Activated CD8-positive, alpha-beta T cell treated with anti-CD3 and anti-CD28 coated beads, Interleukin-2, amount 10 ng/mL, durations not matched to agents 7 days and 5 days (primary cell): Measurements from ENCODE around the gene NVL. TPM values are rescaled to one million over a fixed set of nuclear protein-coding genes. Genes with fewer than 3 reads are reported as not detected.
A peak's percentile ranks its signal among the peaks of the same experiment; 100 is the strongest.

Source experiments
- ATAC-seq: fragments of 150-1000 bp; cut with Tn5 transposase; one replicate; pipeline ENCODE4 v1.10.0; 2021; ENCODE audit warnings: moderate library complexity
- CTCF ChIA-PET: fragments of 350-600 bp; sonication (Branson Sonifier 250); formaldehyde crosslinking; loops from one replicate; lab custom pipeline; 2021; ENCODE audit warnings: antibody characterized with exemption; lab: Charles Lee
- POLR2A ChIA-PET: fragments of 350-600 bp; sonication (Branson Sonifier 250); formaldehyde crosslinking; loops from one replicate; lab custom pipeline; 2021; ENCODE audit warnings: antibody characterized with exemption; lab: Charles Lee
- DNase-seq: peaks from one replicate; pipeline ENCODE4 v3.0.0-alpha.2; 2020
- H3K27ac Mint-ChIP-seq: one replicate; pipeline ENCODE4 v1.8.0; 2021; ENCODE audit warnings: mild to moderate bottlenecking, mixed read lengths
- H3K27me3 Mint-ChIP-seq: one replicate; pipeline ENCODE4 v1.8.0; 2021; ENCODE audit warnings: low read depth, mixed read lengths
- H3K36me3 Mint-ChIP-seq: one replicate; pipeline ENCODE4 v1.8.0; 2021; ENCODE audit warnings: low read depth, mixed read lengths
- H3K4me1 Mint-ChIP-seq: one replicate; pipeline ENCODE4 v1.8.0; 2021; ENCODE audit warnings: low read depth, mixed read lengths
- H3K4me3 Mint-ChIP-seq: one replicate; pipeline ENCODE4 v1.8.0; 2021; ENCODE audit warnings: mild to moderate bottlenecking, mixed read lengths
- H3K9me3 Mint-ChIP-seq: one replicate; pipeline ENCODE4 v1.8.0; 2022; ENCODE audit warnings: mixed read lengths; ENCODE audit not compliant: insufficient read depth
- total RNA-seq, 2 experiments: library from RNA; stranded (reverse); gene quantifications; one replicate each; pipeline ENCODE4 v1.2.3, GENCODE V29; 2021

Gene NVL
- total RNA-seq, 2 experiments from 2014 or later: 48.5 to 56.2 TPM

- no peaks in the 10 kb centered on the region for H3K36me3 Mint-ChIP-seq
Measured at GRCh38 chr1:224333939-224334786, 4.2 kb upstream of the NVL start.

GRCh38 chr1:224333309-224333926, 3.4 kb upstream of the NVL start:
- no peaks in the 10 kb centered on the region for H3K27me3 Mint-ChIP-seq
- H3K27ac Mint-ChIP-seq: peak overlapping the region; percentile 73
- CTCF ChIA-PET: interaction anchor here (0.6 to 5.5 kb wide), 33 partner anchors 10 to 618 kb away, joined by 3 to 51 read pairs (median 3); partner anchors contain the start of genes FBXO28 and WDR26
- no peaks in the 10 kb centered on the region for H3K36me3 Mint-ChIP-seq
- peaks cover 35% of the 10 kb centered on the region for H3K4me1 Mint-ChIP-seq
- peak; percentile 67 for DNase-seq
- ATAC-seq: peak; percentile 48
- H3K9me3 Mint-ChIP-seq: no peaks in the 10 kb centered on the region
- POLR2A ChIA-PET: interaction anchor here (0.6 to 1.0 kb wide), 3 partner anchors 68 to 217 kb away, joined by 3 to 4 read pairs (median 3); no protein-coding TSS in a partner anchor
- peak overlapping the region; percentile 7 for H3K4me3 Mint-ChIP-seq

More at GRCh38 chr1:224333939-224334786, 4.2 kb upstream of the NVL start:
- ChIA-PET POLR2A (interaction anchor here (0.6 to 1.0 kb wide), 3 partner anchors 69 to 218 kb away, joined by 3 to 4 read pairs (median 3); no protein-coding TSS in a partner anchor), CTCF (interaction anchor here (0.6 to 5.5 kb wide), 36 partner anchors 9 to 618 kb away, joined by 3 to 51 read pairs (median 3); partner anchors contain the start of genes FBXO28 and WDR26)
- Mint-ChIP-seq H3K4me3 (peak overlapping the region; percentile 4), H3K9me3 (no peaks in the 10 kb centered on the region), H3K27me3 (peaks cover 2% of the 10 kb centered on the region), H3K4me1 (peaks cover 31% of the 10 kb centered on the region), H3K27ac (peak overlapping the region; percentile 70)
- ATAC-seq (no peak), DNase-seq (no peak)

GRCh38 chr1:224331824-224332223, 1.9 kb upstream of the NVL start:
- ChIA-PET CTCF (interaction anchor here (0.9 to 5.5 kb wide), 2 partner anchors 215 kb away, joined by 3 to 51 read pairs; no protein-coding TSS in a partner anchor), POLR2A (interaction anchor here (0.9 kb wide), 1 partner anchor 225 kb away, joined by 4 read pairs; no protein-coding TSS in a partner anchor)
- Mint-ChIP-seq H3K27ac (no peak overlapping the region), H3K27me3 (no peaks in the 10 kb centered on the region), H3K9me3 (no peaks in the 10 kb centered on the region), H3K4me3 (peak overlapping the region; percentile 93), H3K36me3 (peaks cover 4% of the 10 kb centered on the region), H3K4me1 (peaks cover 48% of the 10 kb centered on the region)
- no peak for ATAC-seq
- no peak for DNase-seq

- POLR2A ChIA-PET: no interaction called here
- no peaks in the 10 kb centered on the region for H3K9me3 Mint-ChIP-seq
- no peak overlapping the region for H3K27ac Mint-ChIP-seq
Measured at GRCh38 chr1:224331326-224331725, 1.4 kb upstream of the NVL start.

GRCh38 chr1:224329484-224329841, 509 bp downstream of the NVL start:
- ChIA-PET CTCF (interaction anchor here (1.0 to 2.5 kb wide), 4 partner anchors 22 to 214 kb away, joined by 3 to 18 read pairs (median 4); no protein-coding TSS in a partner anchor), POLR2A (interaction anchor here (0.6 to 1.4 kb wide), 5 partner anchors 46 to 213 kb away, joined by 3 to 9 read pairs (median 3); partner anchors contain the start of gene DEGS1)
- Mint-ChIP-seq H3K27me3 (no peaks in the 10 kb centered on the region), H3K4me3 (peak overlapping the region; percentile 93), H3K36me3 (peaks cover 7% of the 10 kb centered on the region), H3K9me3 (no peaks in the 10 kb centered on the region), H3K27ac (peak overlapping the region; percentile 100), H3K4me1 (peaks cover 52% of the 10 kb centered on the region)
- no peak for DNase-seq
- no peak for ATAC-seq

More at GRCh38 chr1:224331326-224331725, 1.4 kb upstream of the NVL start:
- Mint-ChIP-seq H3K4me1 (peaks cover 49% of the 10 kb centered on the region), H3K27me3 (no peaks in the 10 kb centered on the region), H3K4me3 (peak overlapping the region; percentile 93), H3K36me3 (peaks cover 4% of the 10 kb centered on the region)
- CTCF ChIA-PET: interaction anchor here (0.9 kb wide), 1 partner anchor 215 kb away, joined by 3 read pairs; no protein-coding TSS in a partner anchor
- DNase-seq: no peak
- ATAC-seq: no peak

- Mint-ChIP-seq H3K9me3 (no peaks in the 10 kb centered on the region), H3K36me3 (peaks cover 9% of the 10 kb centered on the region), H3K4me3 (peak overlapping the region; percentile 93), H3K27me3 (no peaks in the 10 kb centered on the region), H3K4me1 (peaks cover 44% of the 10 kb centered on the region), H3K27ac (peak overlapping the region; percentile 58)
- no peak for DNase-seq
- ChIA-PET CTCF (interaction anchor here (2.5 kb wide), 1 partner anchor 213 kb away, joined by 18 read pairs; no protein-coding TSS in a partner anchor), POLR2A (no interaction called here)
- no peak for ATAC-seq
Measured at GRCh38 chr1:224328644-224329043, 1.3 kb downstream of the NVL start.

- Mint-ChIP-seq H3K4me1 (peaks cover 37% of the 10 kb centered on the region), H3K27ac (no peak overlapping the region), H3K27me3 (no peaks in the 10 kb centered on the region), H3K36me3 (peaks cover 15% of the 10 kb centered on the region), H3K4me3 (no peak overlapping the region), H3K9me3 (no peaks in the 10 kb centered on the region)
- POLR2A ChIA-PET: no interaction called here
- CTCF ChIA-PET: interaction anchor here (2.1 kb wide), 1 partner anchor 210 kb away, joined by 7 read pairs; no protein-coding TSS in a partner anchor
- DNase-seq (no peak), ATAC-seq (no peak)
Measured at GRCh38 chr1:224325959-224326358, 4.0 kb downstream of the NVL start.

GRCh38 chr1:224321706-224322105, 8.3 kb downstream of the NVL start:
- no peak for ATAC-seq
- ChIA-PET CTCF (interaction anchor here (1.3 kb wide), 1 partner anchor 12 kb away, joined by 3 read pairs; no protein-coding TSS in a partner anchor), POLR2A (no interaction called here)
- H3K36me3 Mint-ChIP-seq: peaks cover 18% of the 10 kb centered on the region
- H3K4me1 Mint-ChIP-seq: peaks cover 10% of the 10 kb centered on the region
- H3K9me3 Mint-ChIP-seq: no peaks in the 10 kb centered on the region
- peak overlapping the region; percentile 1 for H3K27ac Mint-ChIP-seq
- no peak for DNase-seq
- no peak overlapping the region for H3K4me3 Mint-ChIP-seq
- no peaks in the 10 kb centered on the region for H3K27me3 Mint-ChIP-seq

GRCh38 chr1:224317383-224318045, 12.5 kb downstream of the NVL start:
- H3K9me3 Mint-ChIP-seq: no peaks in the 10 kb centered on the region
- peaks cover 30% of the 10 kb centered on the region for H3K36me3 Mint-ChIP-seq
- ATAC-seq (no peak), DNase-seq (no peak)
- peaks cover 5% of the 10 kb centered on the region for H3K4me1 Mint-ChIP-seq
- no peak overlapping the region for H3K27ac Mint-ChIP-seq
- ChIA-PET CTCF (interaction anchor here (1.0 kb wide), 1 partner anchor 80 kb away, joined by 3 read pairs; no protein-coding TSS in a partner anchor), POLR2A (interaction anchor here (0.6 kb wide), 1 partner anchor 562 kb away, joined by 3 read pairs; no protein-coding TSS in a partner anchor)
- H3K4me3 Mint-ChIP-seq: no peak overlapping the region
- no peaks in the 10 kb centered on the region for H3K27me3 Mint-ChIP-seq

GRCh38 chr1:224312025-224312424, 17.9 kb downstream of the NVL start:
- Mint-ChIP-seq H3K4me1 (no peaks in the 10 kb centered on the region), H3K36me3 (peaks cover 43% of the 10 kb centered on the region), H3K27me3 (no peaks in the 10 kb centered on the region), H3K27ac (no peak overlapping the region), H3K4me3 (no peak overlapping the region), H3K9me3 (no peaks in the 10 kb centered on the region)
- ATAC-seq (no peak), DNase-seq (no peak)
- ChIA-PET CTCF (interaction anchor here (1.2 to 1.5 kb wide), 2 partner anchors 15 to 196 kb away, joined by 4 to 5 read pairs; no protein-coding TSS in a partner anchor), POLR2A (no interaction called here)
